ENCODE results near the gene CAMK2D. TPM values are rescaled to one million over a fixed set of nuclear protein-coding genes. Genes with fewer than 3 reads are reported as not detected.

Gene CAMK2D
- total RNA-seq, 2 donors from 2014 or later = 132 to 187 TPM

GRCh38 chr4:113674733-113675132 is 86.8 kb downstream of the CAMK2D start:
- no peak overlapping the region for H3K4me3 ChIP-seq
- H3K36me3 ChIP-seq = no peaks in the 10 kb centered on the region
- no peak for TF ChIP-seq CTCF (IDR thresholded peaks at IDR 0.05)
- H3K9me3 ChIP-seq = no peaks in the 10 kb centered on the region
- H3K27ac ChIP-seq = peak overlapping the region in 1 of 2 donors; percentile 26
- H3K27me3 ChIP-seq = no peaks in the 10 kb centered on the region
- peaks cover 0 to 41% of the 10 kb centered on the region in 2 donors for H3K4me1 ChIP-seq
- no peak for DNase-seq (ENCODE audit: low spot score)

- no peaks in the 10 kb centered on the region for H3K36me3 ChIP-seq
- peaks cover 0 to 41% of the 10 kb centered on the region in 2 donors for H3K4me1 ChIP-seq
- no peaks in the 10 kb centered on the region for H3K27me3 ChIP-seq
- no peaks in the 10 kb centered on the region for H3K9me3 ChIP-seq
- H3K4me3 ChIP-seq = no peak overlapping the region
- TF ChIP-seq CTCF (IDR thresholded peaks at IDR 0.05) = no peak
- peak overlapping the region in 1 of 2 donors; percentile 26 for H3K27ac ChIP-seq
- no peak for DNase-seq (ENCODE audit: low spot score)
These were observed 87.3 kb downstream of the CAMK2D start for GRCh38 chr4:113674251-113674650.

DNA sequence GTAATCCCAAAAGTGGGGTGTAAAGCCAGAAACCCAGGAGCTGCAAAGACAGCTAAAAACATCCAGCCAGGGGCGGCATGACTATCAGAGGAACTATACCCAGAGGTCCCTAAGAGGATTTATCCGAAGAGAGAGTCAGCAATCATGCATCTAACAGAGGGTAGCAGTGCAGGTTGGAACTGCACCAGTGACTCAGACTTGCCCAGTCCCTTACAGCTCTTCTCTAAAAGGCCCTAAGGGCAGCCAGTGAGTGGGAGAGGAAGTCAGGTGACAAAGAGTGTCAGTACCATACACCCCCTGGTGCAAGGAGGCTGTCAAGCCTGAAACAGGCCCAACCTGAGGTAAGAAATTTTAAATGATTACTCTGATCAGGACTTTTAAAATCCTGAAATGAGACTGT is 88.1 kb downstream of the CAMK2D start:
- H3K27me3 ChIP-seq = no peaks in the 10 kb centered on the region
- H3K27ac ChIP-seq = no peak overlapping the region
- no peaks in the 10 kb centered on the region for H3K9me3 ChIP-seq
- H3K4me1 ChIP-seq = peaks cover 0 to 41% of the 10 kb centered on the region in 2 donors
- H3K4me3 ChIP-seq = no peak overlapping the region
- no peaks in the 10 kb centered on the region for H3K36me3 ChIP-seq
- no peak for TF ChIP-seq CTCF (IDR thresholded peaks at IDR 0.05)
- no peak for DNase-seq (ENCODE audit: low spot score)

DNA sequence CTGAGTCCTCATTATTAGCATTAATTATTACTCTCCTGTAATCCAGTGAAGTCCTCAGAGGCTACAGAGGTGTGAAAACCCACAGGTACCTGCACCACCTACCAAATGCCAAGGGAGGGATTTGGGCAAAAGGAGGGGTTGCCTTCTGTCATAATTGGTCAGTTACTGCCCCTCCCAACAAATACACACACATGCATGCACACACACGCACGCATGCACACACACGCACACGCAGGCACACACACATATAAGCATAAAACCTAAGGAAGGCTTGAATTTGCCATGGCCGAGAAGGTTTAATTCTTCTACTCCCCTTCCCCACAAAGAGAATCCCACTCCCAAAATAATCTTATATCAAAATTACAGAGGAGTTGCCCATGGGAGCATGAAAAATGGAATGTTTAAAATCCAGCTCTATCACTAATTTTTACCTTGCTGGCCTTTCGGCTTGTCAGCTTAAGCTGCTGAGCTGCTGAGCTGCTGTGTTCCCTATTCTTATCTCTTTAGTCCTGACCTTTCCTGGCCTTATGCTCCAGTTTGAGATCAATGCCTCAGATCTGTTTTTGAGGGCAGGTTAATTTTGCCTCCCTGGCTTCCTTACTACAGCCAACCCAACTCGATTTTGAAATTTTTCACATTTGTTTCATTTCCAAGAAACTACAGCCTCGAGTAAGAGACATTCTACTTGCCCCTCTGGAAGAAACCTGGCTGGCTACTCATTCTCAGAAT is 95.0 kb downstream of the CAMK2D start:
- Histone ChIP-seq H3K27ac (peak overlapping the region in 1 of 2 donors; percentile 38), H3K36me3 (no peaks in the 10 kb centered on the region), H3K4me3 (no peak overlapping the region), H3K27me3 (no peaks in the 10 kb centered on the region), H3K9me3 (no peaks in the 10 kb centered on the region), H3K4me1 (peaks cover 0 to 17% of the 10 kb centered on the region in 2 donors)
- no peak for DNase-seq (ENCODE audit: low spot score)
- TF ChIP-seq CTCF (IDR thresholded peaks at IDR 0.05) = no peak

- Histone ChIP-seq H3K36me3 (no peaks in the 10 kb centered on the region), H3K27ac (no peak overlapping the region), H3K9me3 (no peaks in the 10 kb centered on the region), H3K27me3 (no peaks in the 10 kb centered on the region), H3K4me1 (peaks cover 0 to 17% of the 10 kb centered on the region in 2 donors), H3K4me3 (no peak overlapping the region)
- no peak for TF ChIP-seq CTCF (IDR thresholded peaks at IDR 0.05)
- no peak for DNase-seq (ENCODE audit: low spot score)
These were observed 96.5 kb downstream of the CAMK2D start for GRCh38 chr4:113665036-113665435.

- Histone ChIP-seq H3K9me3 (no peaks in the 10 kb centered on the region), H3K27ac (no peak overlapping the region), H3K4me3 (no peak overlapping the region), H3K4me1 (peaks cover 0 to 26% of the 10 kb centered on the region in 2 donors), H3K27me3 (no peaks in the 10 kb centered on the region), H3K36me3 (no peaks in the 10 kb centered on the region)
- no peak for TF ChIP-seq CTCF (IDR thresholded peaks at IDR 0.05)
- DNase-seq (ENCODE audit: low spot score) = no peak
These were observed 99.0 kb downstream of the CAMK2D start for GRCh38 chr4:113662581-113662980.
